GM12878 (cell line): Measurements from ENCODE around the gene CDKL4.

ENCODE experiments used
- CHD4 ChIP-seq: fragments of 200-600 bp; sonication (generic); IDR thresholded peaks from 2 replicates; pipeline ENCODE4 v1.6.1; 2016; ENCODE audit warnings: mild to moderate bottlenecking
- ETV6 ChIP-seq, 2 experiments: fragments of 450-650 bp in 1 of 2; IDR thresholded peaks in 1 of 2; conservative IDR thresholded peaks in 1 of 2; 2 replicates each; pipeline ENCODE4 v1.6.1; 2014; ENCODE audit warnings: antibody characterized with exemption in 1 of 2, borderline replicate concordance in 1 of 2, low read depth in 1 of 2, mild to moderate bottlenecking in 1 of 2, moderate library complexity in 1 of 2
- FOXK2 ChIP-seq: fragments of 450-650 bp; IDR thresholded peaks from 2 replicates; pipeline ENCODE4 v1.6.1; 2017; ENCODE audit warnings: mild to moderate bottlenecking, moderate library complexity
- POLR2A ChIP-seq: IDR thresholded peaks from 2 replicates; pipeline ENCODE4 v1.6.1; 2011; ENCODE audit warnings: low read depth, mild to moderate bottlenecking, low read length
- SP1 ChIP-seq: IDR thresholded peaks from one replicate; pipeline ENCODE4 v1.6.1; 2011; ENCODE audit warnings: low read depth, low read length
- TF ChIP-seq, protein P1 (sequence below), 3 experiments: IDR thresholded peaks in 2 of 3; conservative IDR thresholded peaks in 1 of 3; 2 replicates each; pipeline ENCODE4 v1.5.1; 2011; ENCODE audit warnings: low read depth in 3 of 3, low read length in 3 of 3, mild to moderate bottlenecking in 3 of 3, control low read depth in 2 of 3, moderate library complexity in 2 of 3, inconsistent platforms in 1 of 3, mixed read lengths in 1 of 3; ENCODE audit not compliant: control insufficient read depth in 2 of 3, insufficient read depth in 1 of 3; ENCODE audit errors: extremely low read depth in 1 of 3

- TF ChIP-seq, protein P1, sequence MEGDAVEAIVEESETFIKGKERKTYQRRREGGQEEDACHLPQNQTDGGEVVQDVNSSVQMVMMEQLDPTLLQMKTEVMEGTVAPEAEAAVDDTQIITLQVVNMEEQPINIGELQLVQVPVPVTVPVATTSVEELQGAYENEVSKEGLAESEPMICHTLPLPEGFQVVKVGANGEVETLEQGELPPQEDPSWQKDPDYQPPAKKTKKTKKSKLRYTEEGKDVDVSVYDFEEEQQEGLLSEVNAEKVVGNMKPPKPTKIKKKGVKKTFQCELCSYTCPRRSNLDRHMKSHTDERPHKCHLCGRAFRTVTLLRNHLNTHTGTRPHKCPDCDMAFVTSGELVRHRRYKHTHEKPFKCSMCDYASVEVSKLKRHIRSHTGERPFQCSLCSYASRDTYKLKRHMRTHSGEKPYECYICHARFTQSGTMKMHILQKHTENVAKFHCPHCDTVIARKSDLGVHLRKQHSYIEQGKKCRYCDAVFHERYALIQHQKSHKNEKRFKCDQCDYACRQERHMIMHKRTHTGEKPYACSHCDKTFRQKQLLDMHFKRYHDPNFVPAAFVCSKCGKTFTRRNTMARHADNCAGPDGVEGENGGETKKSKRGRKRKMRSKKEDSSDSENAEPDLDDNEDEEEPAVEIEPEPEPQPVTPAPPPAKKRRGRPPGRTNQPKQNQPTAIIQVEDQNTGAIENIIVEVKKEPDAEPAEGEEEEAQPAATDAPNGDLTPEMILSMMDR (IDR thresholded peaks at IDR 0.05 in 2 of 3, conservative IDR thresholded peaks at IDR 0.05 in 1 of 3; ENCODE audit: control insufficient read depth in 2 of 3, extremely low read depth in 1 of 3, insufficient read depth in 1 of 3, low read depth in 3 of 3, low read length in 3 of 3), result no peak
- TF ChIP-seq POLR2A (no peak), CHD4 (no peak), SP1 (no peak), ETV6 (conservative IDR thresholded peaks at IDR 0.05 in 1 of 2, IDR thresholded peaks at IDR 0.05 in 1 of 2; ENCODE audit: borderline replicate concordance in 1 of 2, low read depth in 1 of 2) (no peak), FOXK2 (no peak)
Measured at GRCh38 chr2:39183673-39184072, 60.1 kb downstream of the CDKL4 start.
